ENCODE results near the gene NME4.

The NME4 gene

GRCh38 chr16:425082-425718 is 28.2 kb downstream of the NME4 start, which contains the start of gene RAB11FIP3:
RAB11FIP3 (plus strand) TSS chr16:425649; CDS start chr16:426007, 358 bp downstream.
- DNase-seq, result peak in 54 of 56 donors; percentile 39 to 90 (median 81)

- DNase-seq, result peak in 4 of 56 donors; percentile 39 to 54 (median 48)
Observed at GRCh38 chr16:425740-426114, 28.7 kb downstream of the NME4 start.

GRCh38 chr16:426115-426905 is 29.3 kb downstream of the NME4 start:
- DNase-seq, result peak in 6 of 56 donors; percentile 2 to 34 (median 20)

- DNase-seq, result peak in 7 of 56 donors; percentile 14 to 40 (median 24)
Observed at GRCh38 chr16:426906-427249, 29.9 kb downstream of the NME4 start.

- no peak for DNase-seq
Observed at GRCh38 chr16:427250-427649, 30.3 kb downstream of the NME4 start.

GRCh38 chr16:430904-431303 is 33.9 kb downstream of the NME4 start:
- DNase-seq, result no peak

- DNase-seq, result no peak
Observed at GRCh38 chr16:440627-441026, 43.6 kb downstream of the NME4 start.

GRCh38 chr16:441447-441846 is 44.4 kb downstream of the NME4 start:
- DNase-seq, result no peak

GRCh38 chr16:442976-443375 is 46.0 kb downstream of the NME4 start:
- DNase-seq, result no peak

- no peak for DNase-seq
Observed at GRCh38 chr16:444027-444426, 47.0 kb downstream of the NME4 start.

GRCh38 chr16:445566-445965 is 48.6 kb downstream of the NME4 start:
- DNase-seq, result no peak
